DND-41 (cell line): ENCODE results near the gene NCK2.

Experiments
- ATAC-seq: fragments of 200-7000 bp; cut with Tn5 transposase; 3 replicates; pipeline ENCODE4 v1.9.1; 2021; ENCODE audit warnings: low read depth; ENCODE audit not compliant: insufficient read depth
- DNase-seq: peaks from one replicate; pipeline ENCODE4 v3.0.0-alpha.2; 2020
- H2AFZ ChIP-seq: 2 replicates; pipeline ENCODE4 v1.6.0; 2012; ENCODE audit warnings: low read depth, low read length
- H3K27ac ChIP-seq: 2 replicates; pipeline ENCODE4 v1.5.1; 2012; ENCODE audit warnings: low read length, inconsistent platforms
- H3K27me3 ChIP-seq: fragments of 200-600 bp; sonication (generic); 2 replicates; pipeline ENCODE4 v1.6.0; 2012; ENCODE audit warnings: low read length, mild to moderate bottlenecking, inconsistent platforms; ENCODE audit not compliant: insufficient read depth, poor library complexity
- H3K36me3 ChIP-seq: 2 replicates; pipeline ENCODE4 v1.5.1; 2012; ENCODE audit warnings: low read length, inconsistent platforms; ENCODE audit not compliant: insufficient read depth
- H3K4me1 ChIP-seq: 2 replicates; pipeline ENCODE4 v1.5.1; 2012; ENCODE audit warnings: mild to moderate bottlenecking, low read length; ENCODE audit not compliant: insufficient read depth
- H3K4me2 ChIP-seq: 2 replicates; pipeline ENCODE4 v1.6.0; 2012; ENCODE audit warnings: mild to moderate bottlenecking, moderate library complexity, low read length, inconsistent platforms; ENCODE audit not compliant: insufficient read depth
- H3K4me3 ChIP-seq, 2 experiments: fragments of 200-600 bp in 1 of 2; shearing (Covaris generic) in 1 of 2; 2 replicates each; pipeline ENCODE4 v1.5.1; 2012 to 2016; ENCODE audit warnings: inconsistent platforms in 2 of 2, low read length in 2 of 2, mild to moderate bottlenecking in 2 of 2, low read depth in 1 of 2, moderate library complexity in 1 of 2
- H3K79me2 ChIP-seq: 2 replicates; pipeline ENCODE4 v1.6.0; 2012; ENCODE audit warnings: low read length, inconsistent platforms; ENCODE audit not compliant: insufficient read depth
- H3K9ac ChIP-seq: 2 replicates; pipeline ENCODE4 v1.6.0; 2012; ENCODE audit warnings: low read depth, mild to moderate bottlenecking, inconsistent platforms, low read length, moderate library complexity
- H3K9me3 ChIP-seq: 2 replicates; pipeline ENCODE4 v1.5.1; 2012; ENCODE audit warnings: low read length, moderate library complexity, mild to moderate bottlenecking, inconsistent platforms; ENCODE audit not compliant: insufficient read depth, severe bottlenecking
- H4K20me1 ChIP-seq: 2 replicates; pipeline ENCODE4 v1.6.0; 2012; ENCODE audit warnings: low read length; ENCODE audit not compliant: insufficient read depth
- EZH2 ChIP-seq: IDR thresholded peaks from 3 replicates; pipeline ENCODE4 v1.6.1; 2012; ENCODE audit warnings: borderline replicate concordance, low read depth, mild to moderate bottlenecking, moderate library complexity, low read length, inconsistent platforms; ENCODE audit not compliant: severe bottlenecking
- TF ChIP-seq, protein P1 (sequence below): IDR thresholded peaks from 2 replicates; pipeline ENCODE4 v1.5.1; 2012; ENCODE audit warnings: borderline replicate concordance, low read length, moderate library complexity, mild to moderate bottlenecking; ENCODE audit not compliant: poor library complexity, severe bottlenecking; ENCODE audit errors: extremely low read depth

NCK2 gene

DNA sequence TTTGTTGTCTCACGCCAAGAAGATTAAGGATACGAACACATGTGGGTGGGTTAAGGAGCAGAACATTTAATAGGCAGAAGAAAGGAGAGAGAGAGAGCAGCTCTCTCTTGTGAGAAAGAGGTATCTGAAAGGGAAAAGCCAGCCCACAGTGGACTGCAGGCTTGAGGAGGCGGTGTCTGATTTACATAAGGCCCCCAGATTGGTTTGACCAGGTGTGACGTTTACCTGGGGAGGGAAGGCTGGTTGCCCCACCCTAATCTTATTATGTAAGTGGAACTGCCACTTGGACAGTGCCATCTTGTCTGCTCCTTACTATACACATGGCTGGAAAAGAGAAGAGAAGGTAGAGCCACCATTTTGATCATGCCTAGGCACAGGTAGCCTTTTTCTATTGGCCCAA is 189.2 kb downstream of the NCK2 start:
- Histone ChIP-seq H3K79me2 (no peaks in the 10 kb centered on the region), H3K4me1 (peaks cover 7% of the 10 kb centered on the region), H4K20me1 (no peaks in the 10 kb centered on the region), H3K27ac (no peak overlapping the region), H2AFZ (no peak overlapping the region), H3K4me3 (no peak overlapping the region), H3K4me2 (no peak overlapping the region), H3K27me3 (no peaks in the 10 kb centered on the region), H3K9me3 (peaks cover 4% of the 10 kb centered on the region), H3K9ac (no peak overlapping the region), H3K36me3 (no peaks in the 10 kb centered on the region)
- TF ChIP-seq, protein P1, sequence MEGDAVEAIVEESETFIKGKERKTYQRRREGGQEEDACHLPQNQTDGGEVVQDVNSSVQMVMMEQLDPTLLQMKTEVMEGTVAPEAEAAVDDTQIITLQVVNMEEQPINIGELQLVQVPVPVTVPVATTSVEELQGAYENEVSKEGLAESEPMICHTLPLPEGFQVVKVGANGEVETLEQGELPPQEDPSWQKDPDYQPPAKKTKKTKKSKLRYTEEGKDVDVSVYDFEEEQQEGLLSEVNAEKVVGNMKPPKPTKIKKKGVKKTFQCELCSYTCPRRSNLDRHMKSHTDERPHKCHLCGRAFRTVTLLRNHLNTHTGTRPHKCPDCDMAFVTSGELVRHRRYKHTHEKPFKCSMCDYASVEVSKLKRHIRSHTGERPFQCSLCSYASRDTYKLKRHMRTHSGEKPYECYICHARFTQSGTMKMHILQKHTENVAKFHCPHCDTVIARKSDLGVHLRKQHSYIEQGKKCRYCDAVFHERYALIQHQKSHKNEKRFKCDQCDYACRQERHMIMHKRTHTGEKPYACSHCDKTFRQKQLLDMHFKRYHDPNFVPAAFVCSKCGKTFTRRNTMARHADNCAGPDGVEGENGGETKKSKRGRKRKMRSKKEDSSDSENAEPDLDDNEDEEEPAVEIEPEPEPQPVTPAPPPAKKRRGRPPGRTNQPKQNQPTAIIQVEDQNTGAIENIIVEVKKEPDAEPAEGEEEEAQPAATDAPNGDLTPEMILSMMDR, result no peak
- TF ChIP-seq EZH2, result no peak
- ATAC-seq, result no peak
- DNase-seq, result no peak

DNA sequence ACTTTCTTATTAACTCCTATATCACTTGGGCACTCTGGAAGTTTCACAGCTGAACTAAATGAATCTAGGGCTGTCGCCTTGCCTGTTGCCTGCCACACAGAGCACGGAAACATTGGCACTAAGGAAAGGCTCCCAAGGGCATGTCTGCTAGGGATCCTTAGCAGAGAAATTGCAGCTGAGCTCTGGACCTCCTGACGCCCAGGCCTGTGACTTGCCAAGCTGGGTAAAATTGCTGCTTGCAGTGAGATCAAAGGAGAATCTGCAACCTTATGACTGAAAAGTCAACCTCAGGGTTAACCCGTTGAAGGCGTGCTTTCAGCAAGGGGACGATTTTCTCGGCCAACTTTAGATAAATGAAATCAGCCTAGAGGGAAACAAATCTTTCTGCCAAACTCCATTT is 189.8 kb downstream of the NCK2 start:
- no peak for TF ChIP-seq EZH2
- TF ChIP-seq, protein P1, result no peak
- no peak for DNase-seq

DNA sequence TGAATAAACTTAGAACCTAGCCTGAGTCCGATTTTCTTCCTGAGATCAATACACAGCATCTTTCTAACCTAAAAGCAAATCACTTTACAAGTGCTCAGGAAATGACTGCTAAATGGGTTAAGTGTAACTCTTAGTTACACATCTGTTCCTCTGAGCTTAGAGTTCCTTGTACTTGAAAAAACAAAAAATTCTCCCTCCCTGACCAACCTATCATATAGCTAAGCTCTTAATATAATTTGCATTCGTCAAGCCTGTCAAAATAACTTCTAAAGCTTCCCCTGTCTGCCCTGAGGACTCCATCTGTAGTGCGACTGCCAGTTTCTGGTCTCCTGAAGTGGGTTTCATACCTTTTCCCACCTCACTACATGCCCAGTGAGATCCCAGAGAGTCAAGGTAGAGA is 190.4 kb downstream of the NCK2 start:
- Histone ChIP-seq H3K4me2 (no peak overlapping the region), H3K79me2 (no peaks in the 10 kb centered on the region), H3K36me3 (no peaks in the 10 kb centered on the region), H4K20me1 (no peaks in the 10 kb centered on the region), H2AFZ (no peak overlapping the region), H3K4me1 (no peaks in the 10 kb centered on the region), H3K9ac (no peak overlapping the region), H3K4me3 (no peak overlapping the region), H3K9me3 (peaks cover 7% of the 10 kb centered on the region), H3K27ac (no peak overlapping the region), H3K27me3 (no peaks in the 10 kb centered on the region)
- ATAC-seq (no peak), DNase-seq (no peak)
- TF ChIP-seq, protein P1, result no peak
- no peak for TF ChIP-seq EZH2

More for the DNA sequence above, 189.8 kb downstream of the NCK2 start:
- H3K9ac ChIP-seq, result no peak overlapping the region
- H3K27ac ChIP-seq, result no peak overlapping the region
- H2AFZ ChIP-seq, result no peak overlapping the region
- peaks cover 5% of the 10 kb centered on the region for H3K9me3 ChIP-seq
- no peak overlapping the region for H3K4me2 ChIP-seq
- no peaks in the 10 kb centered on the region for H3K36me3 ChIP-seq
- H3K4me1 ChIP-seq, result peaks cover 3% of the 10 kb centered on the region
- no peaks in the 10 kb centered on the region for H4K20me1 ChIP-seq
- H3K79me2 ChIP-seq, result no peaks in the 10 kb centered on the region
- H3K27me3 ChIP-seq, result no peaks in the 10 kb centered on the region
- no peak overlapping the region for H3K4me3 ChIP-seq
- no peak for ATAC-seq

DNA sequence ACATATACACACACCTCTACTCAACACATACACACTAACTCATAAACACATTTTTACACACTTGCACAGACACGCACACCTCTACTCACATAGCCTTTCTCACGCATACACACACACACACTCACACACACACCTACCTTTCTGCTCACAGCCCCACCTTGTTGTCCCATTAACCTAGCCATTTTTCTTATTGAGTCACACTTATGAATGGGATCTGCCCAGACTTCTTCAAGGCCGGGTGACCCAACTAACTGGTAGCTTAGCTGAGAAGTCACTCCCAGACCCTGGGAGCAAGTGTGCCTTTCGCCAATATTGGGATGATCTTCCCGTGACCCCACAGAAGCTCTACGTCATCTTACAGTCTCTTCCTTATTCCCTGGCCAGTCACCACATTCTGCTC is 192.2 kb downstream of the NCK2 start:
- Histone ChIP-seq H3K4me1 (no peaks in the 10 kb centered on the region), H4K20me1 (no peaks in the 10 kb centered on the region), H3K9ac (no peak overlapping the region), H3K9me3 (peaks cover 7% of the 10 kb centered on the region), H3K79me2 (no peaks in the 10 kb centered on the region), H3K4me3 (no peak overlapping the region), H2AFZ (no peak overlapping the region), H3K27ac (no peak overlapping the region), H3K36me3 (no peaks in the 10 kb centered on the region), H3K27me3 (no peaks in the 10 kb centered on the region), H3K4me2 (no peak overlapping the region)
- no peak for TF ChIP-seq EZH2
- TF ChIP-seq, protein P1, result no peak
- no peak for DNase-seq
- no peak for ATAC-seq
